ENCODE results near the gene MRPS16.

GRCh38 chr10:73244866-73245477, 7.5 kb downstream of the MRPS16 start:
- TF ChIP-seq CTCF (IDR thresholded peaks at IDR 0.05), result no peak
- TF ChIP-seq FOXJ3 (CRISPR knock-in tag; IDR thresholded peaks at IDR 0.05), result no peak
- TF ChIP-seq POLR2AphosphoS5 (IDR thresholded peaks at IDR 0.05; ENCODE audit: low read depth, low read length), result no peak
- TF ChIP-seq TCF12 (IDR thresholded peaks at IDR 0.05), result 0 out of 2 replicates have a peak, but pooled peaks have one; percentile 25
- TF ChIP-seq GABPA (IDR thresholded peaks at IDR 0.05; ENCODE audit: low read depth), result no peak
- TF ChIP-seq FOXM1 (IDR thresholded peaks at IDR 0.05; ENCODE audit: low read depth), result no peak
- no peak for TF ChIP-seq TAF1 (IDR thresholded peaks at IDR 0.05; ENCODE audit: borderline replicate concordance, low read depth, low read length)
- TF ChIP-seq RFX5 (IDR thresholded peaks at IDR 0.05; ENCODE audit: low read length), result no peak
- no peak for TF ChIP-seq EP300 (IDR thresholded peaks at IDR 0.05; ENCODE audit: borderline replicate concordance in 1 of 2, low read depth in 1 of 2, low read length in 1 of 2)
- no peak for TF ChIP-seq YY1 (IDR thresholded peaks at IDR 0.05; ENCODE audit: low read depth)
- no peak for TF ChIP-seq MAX (IDR thresholded peaks at IDR 0.05; ENCODE audit: low read depth)
- TF ChIP-seq RAD21 (IDR thresholded peaks at IDR 0.05; ENCODE audit: low read length), result no peak
- no peak for TF ChIP-seq EZH2phosphoT487 (IDR thresholded peaks at IDR 0.05; ENCODE audit: borderline replicate concordance, low read depth)

All from SK-N-SH (cell line).